K562 (cell line): ENCODE data around the gene CDK9. TPM values are rescaled to one million over a fixed set of nuclear protein-coding genes. Genes with fewer than 3 reads are reported as not detected.

Experiments
- ARID2 ChIP-seq: fragments of 450-650 bp; IDR thresholded peaks from 2 replicates; pipeline ENCODE4 v1.6.1; 2017; ENCODE audit warnings: antibody characterized with exemption, mild to moderate bottlenecking
- ATF1 ChIP-seq, 2 experiments: fragments of 450-650 bp in 1 of 2; IDR thresholded peaks; 2 replicates each; pipeline ENCODE4 v1.6.1; 2016; ENCODE audit warnings: missing compliant biosample characterization in 1 of 2, missing genetic modification characterization in 1 of 2
- BRD9 ChIP-seq: fragments of 450-650 bp; IDR thresholded peaks from 2 replicates; pipeline ENCODE4 v1.6.1; 2018; ENCODE audit warnings: low read depth; ENCODE audit not compliant: partially characterized antibody
- CC2D1A ChIP-seq: fragments of 450-650 bp; IDR thresholded peaks from 2 replicates; pipeline ENCODE4 v1.6.1; 2017; ENCODE audit warnings: mild to moderate bottlenecking
- DNMT1 ChIP-seq: fragments of 450-650 bp; IDR thresholded peaks from 2 replicates; pipeline ENCODE4 v1.6.1; 2016; ENCODE audit warnings: antibody characterized with exemption, mild to moderate bottlenecking
- ELF2 ChIP-seq: fragments of 250-450 bp; sonication (Bioruptor Pico); IDR thresholded peaks from 2 replicates; pipeline ENCODE4 v1.5.0; 2021; ENCODE audit warnings: mild to moderate bottlenecking
- IRF9 ChIP-seq: fragments of 450-650 bp; IDR thresholded peaks from 2 replicates; pipeline ENCODE4 v1.6.1; 2016; ENCODE audit warnings: missing biosample characterization, missing genetic modification characterization
- MGA ChIP-seq: fragments of 450-650 bp; IDR thresholded peaks from 2 replicates; pipeline ENCODE4 v1.6.1; 2016; ENCODE audit warnings: mild to moderate bottlenecking, moderate library complexity
- NCOA6 ChIP-seq: fragments of 450-650 bp; IDR thresholded peaks from 2 replicates; pipeline ENCODE4 v1.6.1; 2017; ENCODE audit warnings: mild to moderate bottlenecking
- RBM25 ChIP-seq: fragments of 200-400 bp; formaldehyde crosslinking; IDR thresholded peaks from 2 replicates; pipeline ENCODE4 v1.6.1; 2018; ENCODE audit warnings: low read length, low read depth, moderate library complexity; ENCODE audit not compliant: severe bottlenecking
- ZNF239 ChIP-seq: fragments of 250-450 bp; sonication (Bioruptor Pico); IDR thresholded peaks from 2 replicates; pipeline ENCODE4 v1.4.0; 2020; ENCODE audit warnings: mild to moderate bottlenecking
- polyA plus RNA-seq, 8 experiments: library from polyadenylated mRNA; depleted of rRNA in 4 of 8; stranded (reverse) in 5 of 8; unstranded in 3 of 8; fragments of >200 nt; fragmentation: Nextera tagmentation in 2 of 8; fragmentation: Illumina TruSeq in 1 of 8; extraction: Ambion mirVana in 2 of 8; extraction: Trizol in 1 of 8; gene quantifications; 2 replicates each; pipeline versions ENCODE4 v1.2.1 to v1.2.3, GENCODE V29; 2011 to 2014; ENCODE audit warnings: inconsistent platforms in 1 of 8, missing spikeins in 1 of 8
- total RNA-seq, 7 experiments: library from RNA; depleted of rRNA in 6 of 7; stranded (reverse); fragments of >200 nt in 6 of 7; fragmentation: Illumina TruSeq in 2 of 7; extraction: Trizol in 2 of 7; gene quantifications; 2 replicates each; pipeline versions ENCODE4 v1.2.1 to v1.2.3, GENCODE V29; 2011 to 2021; ENCODE audit warnings: low replicate concordance in 1 of 7
- TF ChIP-seq, protein P1 (sequence below): fragments of 450-650 bp; IDR thresholded peaks from 2 replicates; pipeline ENCODE4 v1.7.0; 2016; ENCODE audit warnings: borderline replicate concordance
- TF ChIP-seq, protein P2 (sequence below): sonication (generic); formaldehyde crosslinking; IDR thresholded peaks from 2 replicates; pipeline ENCODE4 v1.5.0; 2020; ENCODE audit warnings: missing genetic modification reagents

Gene CDK9
- total and polyA plus RNA-seq, 9 of the 15 experiments (the other 6 are each of a cell fraction or from before 2014, with no cell fraction given), result 4.2 to 78.6 (median 33.0) TPM

DNA sequence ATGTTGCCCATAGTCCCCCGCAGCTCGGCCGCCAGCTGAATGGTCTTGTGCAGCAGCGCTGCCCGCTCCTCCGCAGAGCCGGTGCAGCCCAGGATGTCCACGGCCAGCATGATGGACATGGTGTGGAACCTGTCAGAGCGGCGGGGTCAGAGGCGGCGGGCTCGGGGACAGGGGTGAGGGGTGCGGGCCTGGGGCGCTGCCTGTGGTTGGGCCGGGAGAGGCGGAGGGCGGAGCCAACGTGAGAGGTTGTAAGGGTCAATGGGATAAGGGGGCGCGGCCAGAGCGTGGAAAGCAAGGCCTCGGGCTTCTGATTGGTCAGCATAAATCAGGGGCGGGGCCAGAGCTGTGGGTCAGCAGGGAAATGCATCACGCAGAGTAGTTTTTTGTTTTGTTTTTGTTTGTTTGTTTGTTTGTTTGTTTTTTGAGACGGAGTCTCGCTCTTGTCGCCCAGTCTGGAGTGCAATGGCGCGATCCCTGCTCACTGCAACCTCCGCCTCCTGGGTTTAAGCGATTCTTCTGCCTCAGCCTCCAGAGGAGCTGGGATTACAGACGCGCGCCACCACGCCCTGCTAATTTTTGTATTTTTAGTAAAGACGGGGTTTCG is 43.9 kb upstream of the CDK9 start (continued):
- TF ChIP-seq, protein P1, sequence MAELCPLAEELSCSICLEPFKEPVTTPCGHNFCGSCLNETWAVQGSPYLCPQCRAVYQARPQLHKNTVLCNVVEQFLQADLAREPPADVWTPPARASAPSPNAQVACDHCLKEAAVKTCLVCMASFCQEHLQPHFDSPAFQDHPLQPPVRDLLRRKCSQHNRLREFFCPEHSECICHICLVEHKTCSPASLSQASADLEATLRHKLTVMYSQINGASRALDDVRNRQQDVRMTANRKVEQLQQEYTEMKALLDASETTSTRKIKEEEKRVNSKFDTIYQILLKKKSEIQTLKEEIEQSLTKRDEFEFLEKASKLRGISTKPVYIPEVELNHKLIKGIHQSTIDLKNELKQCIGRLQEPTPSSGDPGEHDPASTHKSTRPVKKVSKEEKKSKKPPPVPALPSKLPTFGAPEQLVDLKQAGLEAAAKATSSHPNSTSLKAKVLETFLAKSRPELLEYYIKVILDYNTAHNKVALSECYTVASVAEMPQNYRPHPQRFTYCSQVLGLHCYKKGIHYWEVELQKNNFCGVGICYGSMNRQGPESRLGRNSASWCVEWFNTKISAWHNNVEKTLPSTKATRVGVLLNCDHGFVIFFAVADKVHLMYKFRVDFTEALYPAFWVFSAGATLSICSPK, result peak; percentile 90; the same call in 1 of the 2 replicates
- TF ChIP-seq RBM25, result no peak
- TF ChIP-seq BRD9, result no peak
- TF ChIP-seq ELF2, result no peak
- TF ChIP-seq DNMT1, result no peak
- no peak for TF ChIP-seq CC2D1A
- no peak for TF ChIP-seq MGA
- TF ChIP-seq IRF9 (tag), result no peak
- TF ChIP-seq NCOA6, result no peak
- TF ChIP-seq ZNF239 (CRISPR knock-in tag), result no peak
- TF ChIP-seq, protein P2, sequence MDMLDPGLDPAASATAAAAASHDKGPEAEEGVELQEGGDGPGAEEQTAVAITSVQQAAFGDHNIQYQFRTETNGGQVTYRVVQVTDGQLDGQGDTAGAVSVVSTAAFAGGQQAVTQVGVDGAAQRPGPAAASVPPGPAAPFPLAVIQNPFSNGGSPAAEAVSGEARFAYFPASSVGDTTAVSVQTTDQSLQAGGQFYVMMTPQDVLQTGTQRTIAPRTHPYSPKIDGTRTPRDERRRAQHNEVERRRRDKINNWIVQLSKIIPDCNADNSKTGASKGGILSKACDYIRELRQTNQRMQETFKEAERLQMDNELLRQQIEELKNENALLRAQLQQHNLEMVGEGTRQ, result no peak
- no peak for TF ChIP-seq ATF1 (CRISPR knock-in tag; IDR thresholded peaks at IDR 0.05)
- TF ChIP-seq ATF1 (tag; IDR thresholded peaks at IDR 0.05), result no peak
- TF ChIP-seq ARID2, result no peak
